Measurements from ENCODE around the gene SNW1. TPM values are rescaled to one million over a fixed set of nuclear protein-coding genes. Genes with fewer than 3 reads are reported as not detected.
"Not testable (repeated sequence)": the region's sequence is repeated elsewhere in the genome, so short reads cannot be mapped to it uniquely, and the experiment has no call there.

SNW1 gene
- total RNA-seq, 1 experiment from 2014 or later = 143 TPM

DNA sequence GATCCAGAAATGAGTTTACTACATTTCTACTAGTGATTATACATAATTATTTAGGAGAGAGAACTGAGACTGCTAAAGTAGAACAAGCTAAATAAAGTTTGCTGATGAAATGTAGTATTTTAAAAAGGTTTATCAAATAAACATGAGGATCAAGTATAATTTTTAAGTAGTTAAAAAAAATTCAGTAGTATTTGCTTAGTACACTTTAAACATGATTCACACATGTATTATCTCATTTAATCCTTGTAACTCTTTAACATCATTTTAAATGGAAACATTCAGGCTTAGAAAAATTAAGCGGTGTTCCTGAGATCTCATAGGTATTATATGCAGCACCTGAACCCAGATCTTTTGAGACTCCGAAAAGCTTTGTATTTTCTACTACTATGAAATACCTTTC lies 8.7 kb downstream of the SNW1 start:
- CTCF ChIA-PET = interaction anchor here (0.6 kb wide), 2 partner anchors 19 to 98 kb away, joined by 3 to 4 read pairs; no protein-coding TSS in a partner anchor
- intact Hi-C loops (cut with micrococcal nuclease; ENCODE audit: unreplicated experiment) = no loop called here
- peaks cover 60% of the 10 kb centered on the region for H3K36me3 ChIP-seq (ENCODE audit: insufficient read depth, low read length, poor library complexity, severe bottlenecking)
- TF ChIP-seq, protein P1, sequence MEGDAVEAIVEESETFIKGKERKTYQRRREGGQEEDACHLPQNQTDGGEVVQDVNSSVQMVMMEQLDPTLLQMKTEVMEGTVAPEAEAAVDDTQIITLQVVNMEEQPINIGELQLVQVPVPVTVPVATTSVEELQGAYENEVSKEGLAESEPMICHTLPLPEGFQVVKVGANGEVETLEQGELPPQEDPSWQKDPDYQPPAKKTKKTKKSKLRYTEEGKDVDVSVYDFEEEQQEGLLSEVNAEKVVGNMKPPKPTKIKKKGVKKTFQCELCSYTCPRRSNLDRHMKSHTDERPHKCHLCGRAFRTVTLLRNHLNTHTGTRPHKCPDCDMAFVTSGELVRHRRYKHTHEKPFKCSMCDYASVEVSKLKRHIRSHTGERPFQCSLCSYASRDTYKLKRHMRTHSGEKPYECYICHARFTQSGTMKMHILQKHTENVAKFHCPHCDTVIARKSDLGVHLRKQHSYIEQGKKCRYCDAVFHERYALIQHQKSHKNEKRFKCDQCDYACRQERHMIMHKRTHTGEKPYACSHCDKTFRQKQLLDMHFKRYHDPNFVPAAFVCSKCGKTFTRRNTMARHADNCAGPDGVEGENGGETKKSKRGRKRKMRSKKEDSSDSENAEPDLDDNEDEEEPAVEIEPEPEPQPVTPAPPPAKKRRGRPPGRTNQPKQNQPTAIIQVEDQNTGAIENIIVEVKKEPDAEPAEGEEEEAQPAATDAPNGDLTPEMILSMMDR (conservative IDR thresholded peaks at IDR 0.05; ENCODE audit: low read depth, low read length) = no peak
- no peak for TF ChIP-seq EZH2 (IDR thresholded peaks at IDR 0.05; ENCODE audit: borderline replicate concordance, low read depth, low read length, poor library complexity, severe bottlenecking)
- no TSS peak for BruUV-seq (replicated peaks)
- no peaks in the 10 kb centered on the region for H3K4me1 ChIP-seq (ENCODE audit: insufficient read depth, low read length, poor library complexity, severe bottlenecking)
- POLR2A ChIA-PET (ENCODE audit: low non-redundant PET) = no interaction called here
- no peak overlapping the region for H3K4me3 ChIP-seq (ENCODE audit: low read depth, low read length, poor library complexity, severe bottlenecking)
- H3K9me3 ChIP-seq (ENCODE audit: low read depth, low read length, poor library complexity, severe bottlenecking) = no peaks in the 10 kb centered on the region
- H3K27me3 ChIP-seq (replicated peaks; ENCODE audit: insufficient read depth, low read depth, low read length, poor library complexity) = no peaks in the 10 kb centered on the region
- DNase-seq (ENCODE audit: low spot score) = no peak
- H3K27ac ChIP-seq (ENCODE audit: low read depth, low read length, poor library complexity, severe bottlenecking) = no peak overlapping the region

DNA sequence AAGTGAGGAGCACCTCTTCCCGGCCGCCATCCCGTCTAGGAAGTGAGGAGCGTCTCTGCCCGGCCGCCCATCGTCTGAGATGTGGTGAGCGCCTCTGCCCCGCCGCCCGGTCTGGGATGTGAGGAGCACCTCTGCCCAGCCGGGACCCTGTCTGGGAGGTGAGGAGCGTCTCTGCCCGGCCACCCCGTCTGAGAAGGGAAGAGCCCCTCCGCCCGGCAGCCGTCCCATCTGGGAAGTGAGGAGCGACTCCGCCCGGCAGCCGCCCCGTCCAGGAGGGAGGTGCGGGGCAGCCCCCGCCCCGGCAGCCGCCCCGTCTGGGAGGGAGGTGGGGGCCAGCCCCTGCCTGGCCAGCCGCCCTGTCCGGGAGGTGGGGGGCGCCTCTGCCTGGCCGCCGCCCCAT lies 13.5 kb downstream of the SNW1 start:
- H3K36me3 ChIP-seq (ENCODE audit: insufficient read depth, low read length, poor library complexity, severe bottlenecking) = peaks cover 66% of the 10 kb centered on the region
- DNase-seq (ENCODE audit: low spot score); H3K4me1 ChIP-seq (ENCODE audit: insufficient read depth, low read length, poor library complexity, severe bottlenecking); H3K9me3 ChIP-seq (ENCODE audit: low read depth, low read length, poor library complexity, severe bottlenecking); CTCF ChIA-PET; intact Hi-C loops (cut with micrococcal nuclease; ENCODE audit: unreplicated experiment); H3K27ac ChIP-seq (ENCODE audit: low read depth, low read length, poor library complexity, severe bottlenecking); BruUV-seq (replicated peaks); H3K4me3 ChIP-seq (ENCODE audit: low read depth, low read length, poor library complexity, severe bottlenecking); H3K27me3 ChIP-seq (replicated peaks; ENCODE audit: insufficient read depth, low read depth, low read length, poor library complexity); POLR2A ChIA-PET (ENCODE audit: low non-redundant PET): not testable (repeated sequence)

DNA sequence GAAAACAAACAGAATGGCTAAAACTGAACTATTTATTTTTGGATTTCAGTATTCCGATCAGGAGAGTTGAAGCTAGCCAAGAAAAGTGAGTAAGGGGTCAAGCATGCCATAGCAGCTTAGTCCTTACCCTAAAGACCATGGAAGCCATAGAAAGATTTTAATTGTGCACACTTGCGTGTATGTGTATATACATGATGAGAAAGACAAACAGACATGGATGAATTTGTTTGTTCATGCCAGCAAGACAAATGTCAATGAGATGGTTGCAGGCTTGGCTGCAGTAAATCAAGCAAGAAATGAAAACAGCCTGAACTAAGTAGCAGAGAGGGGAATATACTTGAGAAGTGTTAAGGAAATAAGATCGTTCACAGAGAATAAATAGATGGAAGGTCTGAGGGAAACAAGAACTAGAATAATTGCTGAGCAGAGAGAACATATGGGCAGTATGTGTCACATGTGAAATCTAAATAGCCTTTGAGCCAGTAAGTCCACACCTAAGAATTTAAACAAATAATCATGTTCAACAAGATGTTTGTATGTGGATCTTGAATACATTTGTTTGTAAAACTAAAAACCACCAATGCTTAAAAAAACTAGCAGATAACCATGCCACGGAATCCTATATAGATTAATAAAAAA lies 14.8 kb downstream of the SNW1 start:
- ChIA-PET POLR2A (ENCODE audit: low non-redundant PET) (no interaction called here), CTCF (no interaction called here)
- no TSS peak for BruUV-seq (replicated peaks)
- H3K27me3 ChIP-seq (replicated peaks; ENCODE audit: insufficient read depth, low read depth, low read length, poor library complexity) = no peaks in the 10 kb centered on the region
- no peak overlapping the region for H3K4me3 ChIP-seq (ENCODE audit: low read depth, low read length, poor library complexity, severe bottlenecking)
- no peaks in the 10 kb centered on the region for H3K9me3 ChIP-seq (ENCODE audit: low read depth, low read length, poor library complexity, severe bottlenecking)
- no peaks in the 10 kb centered on the region for H3K4me1 ChIP-seq (ENCODE audit: insufficient read depth, low read length, poor library complexity, severe bottlenecking)
- no peak overlapping the region for H3K27ac ChIP-seq (ENCODE audit: low read depth, low read length, poor library complexity, severe bottlenecking)
- DNase-seq (ENCODE audit: low spot score) = no peak
- H3K36me3 ChIP-seq (ENCODE audit: insufficient read depth, low read length, poor library complexity, severe bottlenecking) = peaks cover 60% of the 10 kb centered on the region
- TF ChIP-seq, protein P1 (conservative IDR thresholded peaks at IDR 0.05; ENCODE audit: low read depth, low read length) = no peak
- TF ChIP-seq EZH2 (IDR thresholded peaks at IDR 0.05; ENCODE audit: borderline replicate concordance, low read depth, low read length, poor library complexity, severe bottlenecking) = no peak
- intact Hi-C loops (cut with micrococcal nuclease; ENCODE audit: unreplicated experiment) = no loop called here

DNA sequence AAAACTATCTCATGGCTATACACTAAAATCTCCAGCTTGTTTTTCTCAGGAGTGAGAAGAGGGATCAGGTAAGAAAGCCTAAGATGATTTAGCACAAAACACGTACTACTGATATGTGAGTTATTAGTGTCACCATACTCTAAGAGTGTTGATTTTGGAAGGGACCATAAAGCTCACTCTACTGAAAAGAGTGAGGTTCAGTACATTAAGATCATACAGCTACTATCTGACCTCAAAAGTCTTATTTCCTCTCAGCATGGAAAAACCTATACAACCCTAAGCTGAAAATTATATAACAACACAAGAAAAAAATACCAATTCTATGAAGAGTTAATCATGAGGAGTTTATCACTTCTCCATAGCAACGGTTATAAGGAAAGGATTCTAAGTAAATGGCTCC lies 19.5 kb downstream of the SNW1 start:
- no TSS peak for BruUV-seq (replicated peaks)
- no peak overlapping the region for H3K27ac ChIP-seq (ENCODE audit: low read depth, low read length, poor library complexity, severe bottlenecking)
- H3K4me3 ChIP-seq (ENCODE audit: low read depth, low read length, poor library complexity, severe bottlenecking) = no peak overlapping the region
- intact Hi-C loops (cut with micrococcal nuclease; ENCODE audit: unreplicated experiment) = no loop called here
- no peak for TF ChIP-seq EZH2 (IDR thresholded peaks at IDR 0.05; ENCODE audit: borderline replicate concordance, low read depth, low read length, poor library complexity, severe bottlenecking)
- TF ChIP-seq, protein P1 (conservative IDR thresholded peaks at IDR 0.05; ENCODE audit: low read depth, low read length) = no peak
- no peaks in the 10 kb centered on the region for H3K9me3 ChIP-seq (ENCODE audit: low read depth, low read length, poor library complexity, severe bottlenecking)
- peaks cover 68% of the 10 kb centered on the region for H3K36me3 ChIP-seq (ENCODE audit: insufficient read depth, low read length, poor library complexity, severe bottlenecking)
- POLR2A ChIA-PET (ENCODE audit: low non-redundant PET) = interaction anchor here (0.7 kb wide), 1 partner anchor 164 kb away, joined by 20 read pairs; no protein-coding TSS in a partner anchor
- H3K27me3 ChIP-seq (replicated peaks; ENCODE audit: insufficient read depth, low read depth, low read length, poor library complexity) = no peaks in the 10 kb centered on the region
- DNase-seq (ENCODE audit: low spot score) = no peak
- CTCF ChIA-PET = no interaction called here
- H3K4me1 ChIP-seq (ENCODE audit: insufficient read depth, low read length, poor library complexity, severe bottlenecking) = no peaks in the 10 kb centered on the region

All from A673 (cell line).